A549 (cell line): ENCODE measurements around the gene FGFR3.

Experiments
- POLR2A ChIP-seq: IDR thresholded peaks from 2 replicates; pipeline ENCODE4 v1.6.1; 2012; ENCODE audit warnings: mild to moderate bottlenecking, low read length
- TF ChIP-seq, protein P1 (sequence below): fragments of >200 bp; sonication (Bioruptor Twin); formaldehyde crosslinking; IDR thresholded peaks from 3 replicates; pipeline ENCODE4 v1.5.1; 2016
- TF ChIP-seq, protein P2 (sequence below): fragments of 200-600 bp; sonication (generic); IDR thresholded peaks from 2 replicates; pipeline ENCODE4 v1.6.1; 2016; ENCODE audit warnings: antibody characterized with exemption, mild to moderate bottlenecking, moderate library complexity

DNA sequence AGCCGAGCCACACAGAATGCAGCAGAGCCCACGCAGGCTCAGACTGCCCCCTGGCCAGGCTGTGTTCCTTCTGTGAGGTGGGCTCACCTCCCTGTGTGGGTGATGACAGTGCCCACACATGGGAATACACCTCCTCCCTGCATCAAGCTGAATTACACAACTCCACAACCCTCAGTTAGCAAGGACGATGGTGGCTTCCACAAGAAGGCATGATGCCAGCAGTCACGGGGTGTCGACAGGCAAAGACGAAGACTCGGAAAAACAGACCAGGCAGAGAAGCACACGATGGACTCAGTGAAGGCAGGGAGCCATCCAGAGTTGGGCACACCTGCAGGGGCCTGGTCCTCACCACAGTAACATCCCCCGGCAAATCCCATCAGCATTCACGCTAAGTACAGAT is 50.8 kb downstream of the FGFR3 start:
- TF ChIP-seq, protein P1, sequence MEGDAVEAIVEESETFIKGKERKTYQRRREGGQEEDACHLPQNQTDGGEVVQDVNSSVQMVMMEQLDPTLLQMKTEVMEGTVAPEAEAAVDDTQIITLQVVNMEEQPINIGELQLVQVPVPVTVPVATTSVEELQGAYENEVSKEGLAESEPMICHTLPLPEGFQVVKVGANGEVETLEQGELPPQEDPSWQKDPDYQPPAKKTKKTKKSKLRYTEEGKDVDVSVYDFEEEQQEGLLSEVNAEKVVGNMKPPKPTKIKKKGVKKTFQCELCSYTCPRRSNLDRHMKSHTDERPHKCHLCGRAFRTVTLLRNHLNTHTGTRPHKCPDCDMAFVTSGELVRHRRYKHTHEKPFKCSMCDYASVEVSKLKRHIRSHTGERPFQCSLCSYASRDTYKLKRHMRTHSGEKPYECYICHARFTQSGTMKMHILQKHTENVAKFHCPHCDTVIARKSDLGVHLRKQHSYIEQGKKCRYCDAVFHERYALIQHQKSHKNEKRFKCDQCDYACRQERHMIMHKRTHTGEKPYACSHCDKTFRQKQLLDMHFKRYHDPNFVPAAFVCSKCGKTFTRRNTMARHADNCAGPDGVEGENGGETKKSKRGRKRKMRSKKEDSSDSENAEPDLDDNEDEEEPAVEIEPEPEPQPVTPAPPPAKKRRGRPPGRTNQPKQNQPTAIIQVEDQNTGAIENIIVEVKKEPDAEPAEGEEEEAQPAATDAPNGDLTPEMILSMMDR = no peak
- no peak for TF ChIP-seq POLR2A
- TF ChIP-seq, protein P2, sequence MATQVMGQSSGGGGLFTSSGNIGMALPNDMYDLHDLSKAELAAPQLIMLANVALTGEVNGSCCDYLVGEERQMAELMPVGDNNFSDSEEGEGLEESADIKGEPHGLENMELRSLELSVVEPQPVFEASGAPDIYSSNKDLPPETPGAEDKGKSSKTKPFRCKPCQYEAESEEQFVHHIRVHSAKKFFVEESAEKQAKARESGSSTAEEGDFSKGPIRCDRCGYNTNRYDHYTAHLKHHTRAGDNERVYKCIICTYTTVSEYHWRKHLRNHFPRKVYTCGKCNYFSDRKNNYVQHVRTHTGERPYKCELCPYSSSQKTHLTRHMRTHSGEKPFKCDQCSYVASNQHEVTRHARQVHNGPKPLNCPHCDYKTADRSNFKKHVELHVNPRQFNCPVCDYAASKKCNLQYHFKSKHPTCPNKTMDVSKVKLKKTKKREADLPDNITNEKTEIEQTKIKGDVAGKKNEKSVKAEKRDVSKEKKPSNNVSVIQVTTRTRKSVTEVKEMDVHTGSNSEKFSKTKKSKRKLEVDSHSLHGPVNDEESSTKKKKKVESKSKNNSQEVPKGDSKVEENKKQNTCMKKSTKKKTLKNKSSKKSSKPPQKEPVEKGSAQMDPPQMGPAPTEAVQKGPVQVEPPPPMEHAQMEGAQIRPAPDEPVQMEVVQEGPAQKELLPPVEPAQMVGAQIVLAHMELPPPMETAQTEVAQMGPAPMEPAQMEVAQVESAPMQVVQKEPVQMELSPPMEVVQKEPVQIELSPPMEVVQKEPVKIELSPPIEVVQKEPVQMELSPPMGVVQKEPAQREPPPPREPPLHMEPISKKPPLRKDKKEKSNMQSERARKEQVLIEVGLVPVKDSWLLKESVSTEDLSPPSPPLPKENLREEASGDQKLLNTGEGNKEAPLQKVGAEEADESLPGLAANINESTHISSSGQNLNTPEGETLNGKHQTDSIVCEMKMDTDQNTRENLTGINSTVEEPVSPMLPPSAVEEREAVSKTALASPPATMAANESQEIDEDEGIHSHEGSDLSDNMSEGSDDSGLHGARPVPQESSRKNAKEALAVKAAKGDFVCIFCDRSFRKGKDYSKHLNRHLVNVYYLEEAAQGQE = no peak
